SK-N-SH (cell line): ENCODE results near the gene GOLPH3. TPM values are rescaled to one million over a fixed set of nuclear protein-coding genes. Genes with fewer than 3 reads are reported as not detected.

Source experiments
- CTCF ChIA-PET: fragments of 300-600, 350-600 bp; formaldehyde crosslinking; extraction: SDS; loops from one replicate; lab custom pipeline; 2021; lab: Yijun Ruan, JAX
- POLR2A ChIA-PET: fragments of 350-600 bp; sonication (Branson Sonifier 250); formaldehyde crosslinking; extraction: SDS; loops from one replicate; lab custom pipeline; 2020; ENCODE audit warnings: antibody characterized with exemption, inconsistent platforms; lab: Yijun Ruan, JAX
- DNase-seq: peaks from one replicate; pipeline ENCODE4 v3.0.0; 2012
- H2AFZ ChIP-seq: fragments of 200-600 bp; sonication (generic); 2 replicates; pipeline ENCODE4 v1.8.1; 2016; ENCODE audit warnings: antibody characterized with exemption, mild to moderate bottlenecking, low read depth
- H3F3A ChIP-seq: fragments of 200-600 bp; sonication (generic); replicated peaks from 2 replicates; pipeline ENCODE3; 2016; ENCODE audit warnings: antibody characterized with exemption, mild to moderate bottlenecking; ENCODE audit not compliant: insufficient read depth
- H3K27ac ChIP-seq, 2 experiments: fragments of 200-500 bp in 1 of 2; fragments of 200-600 bp in 1 of 2; sonication (Bioruptor generic) in 1 of 2; sonication (generic), shearing (Covaris generic) in 1 of 2; 2 replicates each; pipeline versions ENCODE4 v1.5.1 to v1.6.1; 2014 to 2016; ENCODE audit warnings: low read depth in 2 of 2, inconsistent platforms in 1 of 2, low read length in 1 of 2, mild to moderate bottlenecking in 1 of 2, mixed read lengths in 1 of 2
- H3K27me3 ChIP-seq: fragments of 200-600 bp; sonication (generic), shearing (Covaris generic); 2 replicates; pipeline ENCODE4 v1.6.1; 2016; ENCODE audit warnings: mixed run types; ENCODE audit not compliant: insufficient read depth
- H3K36me3 ChIP-seq, 2 experiments: fragments of 200-500 bp in 1 of 2; fragments of 200-600 bp in 1 of 2; sonication (Bioruptor generic) in 1 of 2; sonication (generic) in 1 of 2; replicated peaks in 1 of 2; 2 replicates each; pipeline versions ENCODE3 to v1.5.1; 2014 to 2016; ENCODE audit warnings: low read length in 1 of 2, mild to moderate bottlenecking in 1 of 2; ENCODE audit not compliant: insufficient read depth in 2 of 2, control insufficient read depth in 1 of 2
- H3K4me1 ChIP-seq, 2 experiments: fragments of 200-500 bp in 1 of 2; fragments of 200-600 bp in 1 of 2; sonication (Bioruptor generic) in 1 of 2; sonication (generic), shearing (Covaris generic) in 1 of 2; 2 replicates each; pipeline versions ENCODE4 v1.5.1 to v1.6.1; 2014 to 2016; ENCODE audit warnings: low read depth in 1 of 2, low read length in 1 of 2, mixed run types in 1 of 2; ENCODE audit not compliant: insufficient read depth in 2 of 2, control insufficient read depth in 1 of 2
- H3K4me2 ChIP-seq: fragments of 200-600 bp; sonication (generic), shearing (Covaris generic); 2 replicates; pipeline ENCODE4 v1.6.1; 2017; ENCODE audit warnings: mixed run types
- H3K4me3 ChIP-seq, 2 experiments: fragments of 200-500 bp in 1 of 2; fragments of 200-600 bp in 1 of 2; sonication (Bioruptor generic) in 1 of 2; sonication (generic), shearing (Covaris generic) in 1 of 2; 2 replicates each; pipeline versions ENCODE4 v1.5.1 to v1.8.1; 2014 to 2016; ENCODE audit warnings: low read depth in 2 of 2, inconsistent platforms in 1 of 2, low read length in 1 of 2, mild to moderate bottlenecking in 1 of 2, mixed read lengths in 1 of 2, moderate library complexity in 1 of 2
- H3K79me2 ChIP-seq: fragments of 200-600 bp; sonication (generic); 2 replicates; pipeline ENCODE4 v1.8.1; 2017; ENCODE audit warnings: mild to moderate bottlenecking; ENCODE audit not compliant: insufficient read depth
- H3K9ac ChIP-seq: fragments of 200-600 bp; sonication (generic); 2 replicates; pipeline ENCODE4 v1.6.1; 2017; ENCODE audit warnings: mixed run types
- H3K9me2 ChIP-seq: fragments of 200-600 bp; sonication (generic); 2 replicates; pipeline ENCODE4 v1.6.1; 2017; ENCODE audit warnings: mixed run types
- H3K9me3 ChIP-seq: fragments of 200-600 bp; sonication (generic); 2 replicates; pipeline ENCODE4 v1.6.1; 2017; ENCODE audit warnings: mixed run types, mild to moderate bottlenecking, moderate library complexity
- H4K20me1 ChIP-seq: fragments of 200-600 bp; sonication (generic); 2 replicates; pipeline ENCODE4 v1.6.1; 2017; ENCODE audit warnings: mild to moderate bottlenecking, mixed run types; ENCODE audit not compliant: insufficient read depth
- EZH2phosphoT487 ChIP-seq: fragments of 200-600 bp; sonication (generic); IDR thresholded peaks from 2 replicates; pipeline ENCODE4 v1.6.1; 2017; ENCODE audit warnings: low read depth, mixed run types, mild to moderate bottlenecking, antibody characterized with exemption, moderate library complexity, borderline replicate concordance
- FOSL2 ChIP-seq: IDR thresholded peaks from 2 replicates; pipeline ENCODE4 v1.4.0; 2012; ENCODE audit warnings: low read depth, mild to moderate bottlenecking, moderate library complexity, borderline replicate concordance
- FOXJ3 ChIP-seq: sonication (generic); formaldehyde crosslinking; IDR thresholded peaks from 2 replicates; pipeline ENCODE4 v1.5.1; 2020; ENCODE audit warnings: mild to moderate bottlenecking, missing genetic modification reagents
- GATA2 ChIP-seq: sonication (generic); formaldehyde crosslinking; IDR thresholded peaks from 2 replicates; pipeline ENCODE4 v1.5.0; 2020; ENCODE audit warnings: mild to moderate bottlenecking, missing genetic modification reagents
- JUND ChIP-seq: IDR thresholded peaks from 2 replicates; pipeline ENCODE4 v1.4.0; 2012
- MEF2A ChIP-seq: IDR thresholded peaks from 2 replicates; pipeline ENCODE4 v1.4.0; 2012; ENCODE audit warnings: low read depth, borderline replicate concordance
- NFIC ChIP-seq: IDR thresholded peaks from 2 replicates; pipeline ENCODE4 v1.4.0; 2012; ENCODE audit warnings: borderline replicate concordance
- NRF1 ChIP-seq: IDR thresholded peaks from 2 replicates; pipeline ENCODE4 v1.6.1; 2012; ENCODE audit warnings: low read depth, mild to moderate bottlenecking, low read length
- RCOR1 ChIP-seq: fragments of 150-350 bp; IDR thresholded peaks from 2 replicates; pipeline ENCODE4 v1.6.1; 2017; ENCODE audit warnings: antibody characterized with exemption, low read length
- REST ChIP-seq: IDR thresholded peaks from 2 replicates; pipeline ENCODE4 v1.6.1; 2012; ENCODE audit warnings: mild to moderate bottlenecking, low read depth, low read length, moderate library complexity
- RFX5 ChIP-seq: IDR thresholded peaks from 2 replicates; pipeline ENCODE4 v1.6.1; 2012; ENCODE audit warnings: mild to moderate bottlenecking, improper control_type of control experiment, low read length
- TEAD4 ChIP-seq: IDR thresholded peaks from 2 replicates; pipeline ENCODE4 v1.4.0; 2012; ENCODE audit warnings: mild to moderate bottlenecking, borderline replicate concordance; ENCODE audit not compliant: insufficient read depth
- WGBS: methylation state at CpG from one replicate; pipeline ENCODE4 v1.1.6; 2017; ENCODE audit warnings: low lambda C conversion rate; 5-methylcytosine and 5-hydroxymethylcytosine counted together
- polyA plus RNA-seq, 3 experiments: library from polyadenylated mRNA; depleted of rRNA; stranded (reverse); fragments of >200 nt; gene quantifications; 2 replicates each; pipeline ENCODE4 v1.2.3, GENCODE V29; 2012
- TF ChIP-seq, protein P1 (sequence below): fragments of 150-350 bp; IDR thresholded peaks from 2 replicates; pipeline ENCODE4 v1.6.1; 2017; ENCODE audit warnings: antibody characterized with exemption, low read length, low read depth, borderline replicate concordance
- TF ChIP-seq, protein P2 (sequence below): fragments of 200-600 bp; sonication (generic); IDR thresholded peaks from 2 replicates; pipeline ENCODE4 v1.6.1; 2017; ENCODE audit warnings: antibody characterized with exemption, mild to moderate bottlenecking, moderate library complexity
- TF ChIP-seq, protein P3 (sequence below): IDR thresholded peaks from 2 replicates; pipeline ENCODE4; 2012

GOLPH3 gene
- polyA plus RNA-seq, 1 of the 3 experiments (the other 2 are of a cell fraction): 25.5 TPM

DNA sequence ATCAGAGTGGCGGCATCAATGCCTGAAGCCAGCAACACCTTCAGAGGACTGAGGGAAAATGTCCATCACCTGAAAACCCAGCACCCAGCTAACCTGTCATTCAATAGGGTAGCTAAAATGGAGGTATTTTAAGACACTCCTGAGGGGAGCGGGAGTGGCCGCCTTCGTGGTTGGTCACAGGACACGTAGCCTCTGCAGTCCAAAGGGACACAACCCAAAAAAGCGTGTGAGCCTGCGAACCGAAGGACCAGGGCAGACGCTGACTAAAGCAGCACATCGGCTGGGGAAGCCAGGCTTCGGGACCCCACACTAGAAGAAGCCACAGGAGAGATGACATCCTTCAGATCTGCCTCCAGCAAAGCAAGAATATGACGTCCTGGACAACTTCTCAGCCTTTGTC is 70.6 kb downstream of the GOLPH3 start:
- Histone ChIP-seq H3K4me2 (no peak overlapping the region), H3K27ac (no peak overlapping the region), H3K27me3 (no peaks in the 10 kb centered on the region), H3K4me3 (no peak overlapping the region), H2AFZ (no peak overlapping the region), H3K9ac (no peak overlapping the region), H4K20me1 (no peaks in the 10 kb centered on the region), H3K9me3 (no peaks in the 10 kb centered on the region), H3K79me2 (no peaks in the 10 kb centered on the region), H3K4me1 (peaks cover 0 to 21% of the 10 kb centered on the region in 2 experiments; a peak in 1 of 4 replicates), H3F3A (peaks cover 9% of the 10 kb centered on the region), H3K36me3 (peaks cover 64 to 72% of the 10 kb centered on the region in 2 experiments), H3K9me2 (no peaks in the 10 kb centered on the region)
- ChIA-PET CTCF (interaction anchor here (0.7 kb wide), 1 partner anchor 159 kb away, joined by 3 read pairs; no protein-coding TSS in a partner anchor), POLR2A (no interaction called here)
- DNase-seq: no peak
- TF ChIP-seq JUND (no peak), NRF1 (no peak), EZH2phosphoT487 (no peak), GATA2 (CRISPR knock-in tag) (no peak), MEF2A (no peak), NFIC (no peak), RCOR1 (no peak), REST (no peak), FOSL2 (no peak), TEAD4 (no peak), FOXJ3 (CRISPR knock-in tag) (no peak), RFX5 (no peak)
- TF ChIP-seq, protein P1, sequence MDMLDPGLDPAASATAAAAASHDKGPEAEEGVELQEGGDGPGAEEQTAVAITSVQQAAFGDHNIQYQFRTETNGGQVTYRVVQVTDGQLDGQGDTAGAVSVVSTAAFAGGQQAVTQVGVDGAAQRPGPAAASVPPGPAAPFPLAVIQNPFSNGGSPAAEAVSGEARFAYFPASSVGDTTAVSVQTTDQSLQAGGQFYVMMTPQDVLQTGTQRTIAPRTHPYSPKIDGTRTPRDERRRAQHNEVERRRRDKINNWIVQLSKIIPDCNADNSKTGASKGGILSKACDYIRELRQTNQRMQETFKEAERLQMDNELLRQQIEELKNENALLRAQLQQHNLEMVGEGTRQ: no peak
- TF ChIP-seq, protein P2, sequence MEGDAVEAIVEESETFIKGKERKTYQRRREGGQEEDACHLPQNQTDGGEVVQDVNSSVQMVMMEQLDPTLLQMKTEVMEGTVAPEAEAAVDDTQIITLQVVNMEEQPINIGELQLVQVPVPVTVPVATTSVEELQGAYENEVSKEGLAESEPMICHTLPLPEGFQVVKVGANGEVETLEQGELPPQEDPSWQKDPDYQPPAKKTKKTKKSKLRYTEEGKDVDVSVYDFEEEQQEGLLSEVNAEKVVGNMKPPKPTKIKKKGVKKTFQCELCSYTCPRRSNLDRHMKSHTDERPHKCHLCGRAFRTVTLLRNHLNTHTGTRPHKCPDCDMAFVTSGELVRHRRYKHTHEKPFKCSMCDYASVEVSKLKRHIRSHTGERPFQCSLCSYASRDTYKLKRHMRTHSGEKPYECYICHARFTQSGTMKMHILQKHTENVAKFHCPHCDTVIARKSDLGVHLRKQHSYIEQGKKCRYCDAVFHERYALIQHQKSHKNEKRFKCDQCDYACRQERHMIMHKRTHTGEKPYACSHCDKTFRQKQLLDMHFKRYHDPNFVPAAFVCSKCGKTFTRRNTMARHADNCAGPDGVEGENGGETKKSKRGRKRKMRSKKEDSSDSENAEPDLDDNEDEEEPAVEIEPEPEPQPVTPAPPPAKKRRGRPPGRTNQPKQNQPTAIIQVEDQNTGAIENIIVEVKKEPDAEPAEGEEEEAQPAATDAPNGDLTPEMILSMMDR: no peak
- TF ChIP-seq, protein P3, sequence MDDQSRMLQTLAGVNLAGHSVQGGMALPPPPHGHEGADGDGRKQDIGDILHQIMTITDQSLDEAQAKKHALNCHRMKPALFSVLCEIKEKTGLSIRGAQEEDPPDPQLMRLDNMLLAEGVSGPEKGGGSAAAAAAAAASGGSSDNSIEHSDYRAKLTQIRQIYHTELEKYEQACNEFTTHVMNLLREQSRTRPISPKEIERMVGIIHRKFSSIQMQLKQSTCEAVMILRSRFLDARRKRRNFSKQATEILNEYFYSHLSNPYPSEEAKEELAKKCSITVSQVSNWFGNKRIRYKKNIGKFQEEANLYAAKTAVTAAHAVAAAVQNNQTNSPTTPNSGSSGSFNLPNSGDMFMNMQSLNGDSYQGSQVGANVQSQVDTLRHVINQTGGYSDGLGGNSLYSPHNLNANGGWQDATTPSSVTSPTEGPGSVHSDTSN: no peak
- WGBS: 98% methylated on average over 12 of the region's 12 CpGs
